Liver (tissue), 3 donors: Measurements from ENCODE around the gene ATL1.

Source experiments
- ATF3 ChIP-seq: IDR thresholded peaks from 2 replicates; pipeline ENCODE4 v1.6.1; 2016; ENCODE audit warnings: antibody characterized with exemption
- CTCF ChIP-seq: fragments of 150-350 bp; IDR thresholded peaks from 2 replicates; pipeline ENCODE4 v1.5.1; 2017; ENCODE audit warnings: improper control_type of control experiment, low read depth, low read length; ENCODE audit not compliant: missing input control
- EGR1 ChIP-seq, 2 donors: IDR thresholded peaks; 2 replicates each; pipeline ENCODE4 v1.6.1; 2016 to 2018; ENCODE audit warnings: antibody characterized with exemption in 2 of 2, low read depth in 2 of 2
- JUND ChIP-seq, 2 donors: IDR thresholded peaks; 2 replicates each; pipeline ENCODE4 v1.6.1; 2016; ENCODE audit warnings: antibody characterized with exemption in 2 of 2
- MAX ChIP-seq: IDR thresholded peaks from 2 replicates; pipeline ENCODE4 v1.6.1; 2016; ENCODE audit warnings: antibody characterized with exemption
- SP1 ChIP-seq: IDR thresholded peaks from 2 replicates; pipeline ENCODE4 v1.6.1; 2018; ENCODE audit warnings: antibody characterized with exemption, mild to moderate bottlenecking
- TAF1 ChIP-seq: conservative IDR thresholded peaks from 2 replicates; pipeline ENCODE4 v1.6.1; 2016; ENCODE audit warnings: antibody characterized with exemption, mild to moderate bottlenecking
- ZBTB33 ChIP-seq: IDR thresholded peaks from 2 replicates; pipeline ENCODE4 v1.6.1; 2016; ENCODE audit warnings: antibody characterized with exemption
- donor health status: healthy.
- donor health status: healthy.

- TF ChIP-seq CTCF (no peak), MAX (no peak), SP1 (no peak), EGR1 (IDR thresholded peaks at IDR 0.05; ENCODE audit: low read depth in 2 of 2) (no peak), ATF3 (no peak), JUND (IDR thresholded peaks at IDR 0.05) (no peak), TAF1 (no peak), ZBTB33 (no peak)
Observed at GRCh38 chr14:50544911-50545310, 15.0 kb upstream of the ATL1 start.
